ENCODE results near the gene SHANK3.

GRCh38 chr22:50710886-50711285 lies 38.3 kb downstream of the SHANK3 start:
- TF ChIP-seq CTCF (IDR thresholded peaks at IDR 0.05): no peak
- no peak for TF ChIP-seq POLR2A (IDR thresholded peaks at IDR 0.05)
